A673 (cell line): Measurements from ENCODE around the gene SYNJ2. TPM values are rescaled to one million over a fixed set of nuclear protein-coding genes. Genes with fewer than 3 reads are reported as not detected.

Experiments used
- BruUV-seq: library from RNA; stranded (reverse); fragments of 400-500 nt; replicated peaks from 2 replicates; lab custom pipeline; 2021; lab: Mats Ljungman, UMichigan
- CTCF ChIA-PET: fragments of 300-600 bp; sonication (Branson Sonifier 250); formaldehyde crosslinking; loops from one replicate; lab custom pipeline; 2022; ENCODE audit warnings: antibody characterized with exemption; lab: Charles Lee
- POLR2A ChIA-PET: fragments of 300-600 bp; sonication (Branson Sonifier 250); formaldehyde crosslinking; loops from one replicate; lab custom pipeline; 2022; ENCODE audit warnings: antibody characterized with exemption; ENCODE audit not compliant: low non-redundant PET; lab: Charles Lee
- DNase-seq: peaks from one replicate; pipeline ENCODE4 v3.0.0-alpha.2; 2015; ENCODE audit warnings: low spot score
- H3K27ac ChIP-seq: fragments of 200-600 bp; sonication (generic); 2 replicates; pipeline ENCODE4 v1.5.1; 2016; ENCODE audit warnings: mixed run types, low read depth, mild to moderate bottlenecking, mixed read lengths, antibody characterized with exemption, low read length; ENCODE audit not compliant: poor library complexity, severe bottlenecking
- H3K27me3 ChIP-seq: fragments of 200-600 bp; sonication (generic); replicated peaks from 2 replicates; pipeline ENCODE4 v1.6.1; 2017; ENCODE audit warnings: mixed run types, low read depth, mild to moderate bottlenecking, mixed read lengths, antibody characterized with exemption, low read length; ENCODE audit not compliant: insufficient read depth, poor library complexity
- H3K36me3 ChIP-seq: fragments of 200-600 bp; sonication (generic); 2 replicates; pipeline ENCODE4 v1.6.1; 2016; ENCODE audit warnings: mixed run types, mild to moderate bottlenecking, mixed read lengths, antibody characterized with exemption, low read length; ENCODE audit not compliant: insufficient read depth, poor library complexity, severe bottlenecking
- H3K4me1 ChIP-seq: fragments of 200-600 bp; sonication (generic); 2 replicates; pipeline ENCODE4 v1.6.1; 2017; ENCODE audit warnings: mixed run types, mild to moderate bottlenecking, mixed read lengths, antibody characterized with exemption, low read length; ENCODE audit not compliant: insufficient read depth, poor library complexity, severe bottlenecking
- H3K4me3 ChIP-seq: fragments of 200-600 bp; sonication (generic); 2 replicates; pipeline ENCODE4 v1.5.1; 2016; ENCODE audit warnings: low read depth, mixed run types, mild to moderate bottlenecking, mixed read lengths, low read length; ENCODE audit not compliant: poor library complexity, severe bottlenecking
- H3K9me3 ChIP-seq: fragments of 200-600 bp; sonication (generic); 2 replicates; pipeline ENCODE4 v1.6.1; 2016; ENCODE audit warnings: mixed run types, low read depth, mild to moderate bottlenecking, mixed read lengths, antibody characterized with exemption, low read length; ENCODE audit not compliant: poor library complexity, severe bottlenecking
- CTCF ChIP-seq: fragments of 300-800, 200-600 bp; sonication (generic); conservative IDR thresholded peaks from 2 replicates; pipeline ENCODE4 v1.5.1; 2017; ENCODE audit warnings: low read depth, mild to moderate bottlenecking, antibody characterized with exemption, low read length, moderate library complexity, mixed read lengths
- EZH2 ChIP-seq: fragments of 200-600 bp; sonication (generic); IDR thresholded peaks from 2 replicates; pipeline ENCODE4 v1.6.1; 2017; ENCODE audit warnings: borderline replicate concordance, low read depth, mild to moderate bottlenecking, mixed read lengths, antibody characterized with exemption, low read length; ENCODE audit not compliant: poor library complexity, severe bottlenecking
- intact Hi-C: fragments of 100-400 bp; cut with micrococcal nuclease; formaldehyde crosslinking; loops from one replicate; pipeline ENCODE4 v1.10.0; 2022; ENCODE audit not compliant: unreplicated experiment
- total RNA-seq: library from RNA; stranded (reverse); gene quantifications from 2 replicates; pipeline ENCODE4 v1.2.3, GENCODE V29; 2021

The SYNJ2 gene
- total RNA-seq, 1 experiment from 2014 or later = 37.0 TPM

- TF ChIP-seq CTCF (no peak), EZH2 (no peak)
- Histone ChIP-seq H3K9me3 (no peaks in the 10 kb centered on the region), H3K27me3 (no peaks in the 10 kb centered on the region), H3K4me1 (peaks cover 42% of the 10 kb centered on the region), H3K36me3 (peaks cover 8% of the 10 kb centered on the region), H3K4me3 (no peak overlapping the region), H3K27ac (peak overlapping the region; percentile 44)
- CTCF ChIA-PET = no interaction called here
- intact Hi-C loops = no loop called here
- POLR2A ChIA-PET = no interaction called here
- BruUV-seq = no TSS peak
- no peak for DNase-seq
These were observed 39.7 kb downstream of the SYNJ2 start for GRCh38 chr6:158021376-158021775.

GRCh38 chr6:158021814-158022748 is 40.4 kb downstream of the SYNJ2 start:
- H3K27ac ChIP-seq = peak overlapping the region; percentile 44
- POLR2A ChIA-PET = no interaction called here
- no peak overlapping the region for H3K4me3 ChIP-seq
- no peaks in the 10 kb centered on the region for H3K9me3 ChIP-seq
- intact Hi-C loops = no loop called here
- no peaks in the 10 kb centered on the region for H3K27me3 ChIP-seq
- CTCF ChIA-PET = no interaction called here
- TF ChIP-seq CTCF (no peak), EZH2 (no peak)
- no peak for DNase-seq
- peaks cover 42% of the 10 kb centered on the region for H3K4me1 ChIP-seq
- H3K36me3 ChIP-seq = peaks cover 8% of the 10 kb centered on the region
- no TSS peak for BruUV-seq

GRCh38 chr6:158022749-158023596 is 41.3 kb downstream of the SYNJ2 start:
- ChIA-PET POLR2A (no interaction called here), CTCF (no interaction called here)
- Histone ChIP-seq H3K36me3 (peaks cover 8% of the 10 kb centered on the region), H3K4me1 (peaks cover 46% of the 10 kb centered on the region), H3K4me3 (no peak overlapping the region), H3K27me3 (no peaks in the 10 kb centered on the region), H3K9me3 (no peaks in the 10 kb centered on the region), H3K27ac (no peak overlapping the region)
- TF ChIP-seq EZH2 = no peak
- no peak for TF ChIP-seq CTCF
- no peak for DNase-seq
- no TSS peak for BruUV-seq
- intact Hi-C loops = no loop called here
